T-helper 2 cell treated with Interferon-gamma antibody and Interleukin-4, amounts not matched to agents 5 μg/mL and 100 μg/mL, for 36 hours (primary cell): ENCODE measurements around the gene GSC.

Experiments
- DNase-seq: peaks from one replicate; pipeline ENCODE4 v3.0.0; 2021; ENCODE audit warnings: low spot score
- H3K27ac Mint-ChIP-seq: one replicate; pipeline ENCODE4 v1.8.0; 2021; ENCODE audit warnings: mild to moderate bottlenecking, mixed read lengths
- H3K27me3 Mint-ChIP-seq: one replicate; pipeline ENCODE4 v1.8.0; 2021; ENCODE audit warnings: low read depth, mixed read lengths
- H3K36me3 Mint-ChIP-seq: one replicate; pipeline ENCODE4 v1.8.0; 2021; ENCODE audit warnings: low read depth, mixed read lengths
- H3K4me1 Mint-ChIP-seq: one replicate; pipeline ENCODE4 v1.8.0; 2021; ENCODE audit warnings: low read depth, mixed read lengths
- H3K4me3 Mint-ChIP-seq: one replicate; pipeline ENCODE4 v1.8.0; 2022; ENCODE audit warnings: mild to moderate bottlenecking, moderate library complexity, mixed read lengths
- H3K9me3 Mint-ChIP-seq: one replicate; pipeline ENCODE4 v1.8.0; 2021; ENCODE audit warnings: mixed read lengths

GSC gene

GRCh38 chr14:94775871-94776210 is 5.9 kb upstream of the GSC start:
- H3K36me3 Mint-ChIP-seq = peaks cover 2% of the 10 kb centered on the region
- no peak overlapping the region for H3K4me3 Mint-ChIP-seq
- H3K27me3 Mint-ChIP-seq = peaks cover 71% of the 10 kb centered on the region
- DNase-seq = no peak
- H3K9me3 Mint-ChIP-seq = no peaks in the 10 kb centered on the region
- no peaks in the 10 kb centered on the region for H3K4me1 Mint-ChIP-seq
- H3K27ac Mint-ChIP-seq = no peak overlapping the region

- no peak overlapping the region for H3K4me3 Mint-ChIP-seq
- H3K36me3 Mint-ChIP-seq = peaks cover 2% of the 10 kb centered on the region
- H3K9me3 Mint-ChIP-seq = no peaks in the 10 kb centered on the region
- H3K4me1 Mint-ChIP-seq = no peaks in the 10 kb centered on the region
- DNase-seq = no peak
- H3K27ac Mint-ChIP-seq = no peak overlapping the region
- H3K27me3 Mint-ChIP-seq = peaks cover 77% of the 10 kb centered on the region
These were observed 5.4 kb upstream of the GSC start for GRCh38 chr14:94775091-94775870.

GRCh38 chr14:94774344-94775090 is 4.6 kb upstream of the GSC start:
- Mint-ChIP-seq H3K9me3 (no peaks in the 10 kb centered on the region), H3K27ac (peak overlapping the region; percentile 64), H3K4me3 (no peak overlapping the region), H3K27me3 (peaks cover 80% of the 10 kb centered on the region), H3K36me3 (peaks cover 2% of the 10 kb centered on the region), H3K4me1 (no peaks in the 10 kb centered on the region)
- no peak for DNase-seq

- no peaks in the 10 kb centered on the region for H3K9me3 Mint-ChIP-seq
- peaks cover 3% of the 10 kb centered on the region for H3K4me1 Mint-ChIP-seq
- H3K27ac Mint-ChIP-seq = peak overlapping the region; percentile 64
- DNase-seq = no peak
- H3K27me3 Mint-ChIP-seq = peaks cover 82% of the 10 kb centered on the region
- peaks cover 5% of the 10 kb centered on the region for H3K36me3 Mint-ChIP-seq
- no peak overlapping the region for H3K4me3 Mint-ChIP-seq
These were observed 3.9 kb upstream of the GSC start for GRCh38 chr14:94773655-94774343.

- Mint-ChIP-seq H3K4me1 (peaks cover 8% of the 10 kb centered on the region), H3K36me3 (peaks cover 5% of the 10 kb centered on the region), H3K9me3 (no peaks in the 10 kb centered on the region), H3K27ac (peak overlapping the region; percentile 64), H3K4me3 (no peak overlapping the region), H3K27me3 (peaks cover 88% of the 10 kb centered on the region)
- DNase-seq = no peak
These were observed 3.2 kb upstream of the GSC start for GRCh38 chr14:94773061-94773648.

- Mint-ChIP-seq H3K4me3 (no peak overlapping the region), H3K27me3 (peaks cover 90% of the 10 kb centered on the region), H3K27ac (no peak overlapping the region), H3K4me1 (peaks cover 8% of the 10 kb centered on the region), H3K36me3 (peaks cover 7% of the 10 kb centered on the region), H3K9me3 (no peaks in the 10 kb centered on the region)
- no peak for DNase-seq
These were observed 2.6 kb upstream of the GSC start for GRCh38 chr14:94772548-94772947.

GRCh38 chr14:94771906-94772490 is 2.1 kb upstream of the GSC start:
- no peak for DNase-seq
- Mint-ChIP-seq H3K27ac (peak overlapping the region; percentile 13), H3K36me3 (peaks cover 7% of the 10 kb centered on the region), H3K4me1 (peaks cover 8% of the 10 kb centered on the region), H3K4me3 (no peak overlapping the region), H3K27me3 (peaks cover 90% of the 10 kb centered on the region), H3K9me3 (no peaks in the 10 kb centered on the region)

- H3K9me3 Mint-ChIP-seq = no peaks in the 10 kb centered on the region
- H3K36me3 Mint-ChIP-seq = peaks cover 7% of the 10 kb centered on the region
- H3K27me3 Mint-ChIP-seq = peaks cover 90% of the 10 kb centered on the region
- peaks cover 8% of the 10 kb centered on the region for H3K4me1 Mint-ChIP-seq
- no peak overlapping the region for H3K4me3 Mint-ChIP-seq
- H3K27ac Mint-ChIP-seq = no peak overlapping the region
- no peak for DNase-seq
These were observed 1.4 kb upstream of the GSC start for GRCh38 chr14:94771158-94771905.

GRCh38 chr14:94770815-94771157 is 873 bp upstream of the GSC start:
- peaks cover 89% of the 10 kb centered on the region for H3K27me3 Mint-ChIP-seq
- H3K4me3 Mint-ChIP-seq = peak overlapping the region; percentile 50
- peak overlapping the region; percentile 31 for H3K27ac Mint-ChIP-seq
- H3K36me3 Mint-ChIP-seq = peaks cover 7% of the 10 kb centered on the region
- peaks cover 8% of the 10 kb centered on the region for H3K4me1 Mint-ChIP-seq
- DNase-seq = no peak
- H3K9me3 Mint-ChIP-seq = no peaks in the 10 kb centered on the region

- H3K4me3 Mint-ChIP-seq = peak overlapping the region; percentile 50
- H3K27ac Mint-ChIP-seq = peak overlapping the region; percentile 31
- no peaks in the 10 kb centered on the region for H3K9me3 Mint-ChIP-seq
These were observed 387 bp upstream of the GSC start for GRCh38 chr14:94770251-94770749.

GRCh38 chr14:94768521-94769390 is 1.2 kb downstream of the GSC start:
- H3K9me3 Mint-ChIP-seq = no peaks in the 10 kb centered on the region
- H3K4me1 Mint-ChIP-seq = peaks cover 8% of the 10 kb centered on the region
- peaks cover 86% of the 10 kb centered on the region for H3K27me3 Mint-ChIP-seq
- H3K27ac Mint-ChIP-seq = peak overlapping the region; percentile 49
- H3K36me3 Mint-ChIP-seq = peaks cover 6% of the 10 kb centered on the region
- peak overlapping the region; percentile 68 for H3K4me3 Mint-ChIP-seq
- peak; percentile 10 for DNase-seq

More at GRCh38 chr14:94770251-94770749, 387 bp upstream of the GSC start:
- DNase-seq = no peak
- Mint-ChIP-seq H3K4me1 (peaks cover 8% of the 10 kb centered on the region), H3K27me3 (peaks cover 89% of the 10 kb centered on the region), H3K36me3 (peaks cover 7% of the 10 kb centered on the region)

GRCh38 chr14:94768141-94768520 is 1.8 kb downstream of the GSC start:
- Mint-ChIP-seq H3K9me3 (no peaks in the 10 kb centered on the region), H3K4me1 (peaks cover 8% of the 10 kb centered on the region), H3K27ac (no peak overlapping the region), H3K27me3 (peaks cover 86% of the 10 kb centered on the region), H3K4me3 (peak overlapping the region; percentile 68), H3K36me3 (peaks cover 4% of the 10 kb centered on the region)
- DNase-seq = no peak
